ENCODE measurements around the gene CCL2.

DNA sequence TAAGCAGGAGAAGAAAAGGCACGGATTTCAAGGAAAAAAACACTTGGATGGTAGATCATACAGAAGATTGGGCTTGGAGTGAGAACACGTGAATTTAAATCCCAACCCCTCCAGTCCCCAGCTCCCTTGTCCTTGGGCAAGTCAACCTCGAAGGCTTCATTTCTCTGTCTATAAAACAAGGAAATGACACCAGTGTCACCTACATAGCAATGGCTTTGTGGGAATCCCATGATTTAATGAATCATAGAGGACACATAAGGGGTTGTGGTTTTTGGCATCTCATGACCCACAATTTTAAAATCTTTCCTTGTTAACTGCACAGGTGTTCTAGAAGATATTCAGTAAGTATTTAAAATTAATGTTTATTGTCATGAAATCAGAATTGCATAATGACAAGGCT is 8.2 kb upstream of the CCL2 start:
- TF ChIP-seq, protein P1, sequence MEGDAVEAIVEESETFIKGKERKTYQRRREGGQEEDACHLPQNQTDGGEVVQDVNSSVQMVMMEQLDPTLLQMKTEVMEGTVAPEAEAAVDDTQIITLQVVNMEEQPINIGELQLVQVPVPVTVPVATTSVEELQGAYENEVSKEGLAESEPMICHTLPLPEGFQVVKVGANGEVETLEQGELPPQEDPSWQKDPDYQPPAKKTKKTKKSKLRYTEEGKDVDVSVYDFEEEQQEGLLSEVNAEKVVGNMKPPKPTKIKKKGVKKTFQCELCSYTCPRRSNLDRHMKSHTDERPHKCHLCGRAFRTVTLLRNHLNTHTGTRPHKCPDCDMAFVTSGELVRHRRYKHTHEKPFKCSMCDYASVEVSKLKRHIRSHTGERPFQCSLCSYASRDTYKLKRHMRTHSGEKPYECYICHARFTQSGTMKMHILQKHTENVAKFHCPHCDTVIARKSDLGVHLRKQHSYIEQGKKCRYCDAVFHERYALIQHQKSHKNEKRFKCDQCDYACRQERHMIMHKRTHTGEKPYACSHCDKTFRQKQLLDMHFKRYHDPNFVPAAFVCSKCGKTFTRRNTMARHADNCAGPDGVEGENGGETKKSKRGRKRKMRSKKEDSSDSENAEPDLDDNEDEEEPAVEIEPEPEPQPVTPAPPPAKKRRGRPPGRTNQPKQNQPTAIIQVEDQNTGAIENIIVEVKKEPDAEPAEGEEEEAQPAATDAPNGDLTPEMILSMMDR (IDR thresholded peaks at IDR 0.05) = no peak
- no peak for TF ChIP-seq EZH2 (IDR thresholded peaks at IDR 0.05)

Data from neural progenitor cell (in vitro differentiated cells).